H9 (cell line): Measurements from ENCODE around the gene KLHL13. TPM values are rescaled to one million over a fixed set of nuclear protein-coding genes. Genes with fewer than 3 reads are reported as not detected.
A peak's percentile ranks its signal among the peaks of the same experiment; 100 is the strongest.

Source experiments
- DNase-seq: peaks from one replicate; pipeline ENCODE4 v3.0.0-alpha.2; 2017
- H2AFZ ChIP-seq: one replicate; pipeline ENCODE4 v1.6.1; 2013; ENCODE audit warnings: mild to moderate bottlenecking, low read length, control low read depth, moderate library complexity
- H2AK5ac ChIP-seq: 2 replicates; pipeline ENCODE4 v1.6.1; 2013; ENCODE audit warnings: low read length, control low read depth, mixed read lengths; ENCODE audit not compliant: insufficient read length
- H2BK120ac ChIP-seq: one replicate; pipeline ENCODE4 v1.6.1; 2013; ENCODE audit warnings: low read depth, mild to moderate bottlenecking, low read length, control low read depth, inconsistent platforms; ENCODE audit not compliant: poor library complexity, severe bottlenecking
- H2BK12ac ChIP-seq: 2 replicates; pipeline ENCODE4 v1.6.1; 2013; ENCODE audit warnings: low read length, control low read depth, mixed read lengths, low read depth; ENCODE audit not compliant: insufficient read length
- H2BK15ac ChIP-seq: 2 replicates; pipeline ENCODE4 v1.6.1; 2013; ENCODE audit warnings: low read depth, low read length, control low read depth
- H2BK20ac ChIP-seq: one replicate; pipeline ENCODE4 v1.6.1; 2013; ENCODE audit warnings: low read depth, mild to moderate bottlenecking, low read length, control low read depth, inconsistent platforms; ENCODE audit not compliant: poor library complexity, severe bottlenecking
- H2BK5ac ChIP-seq: 2 replicates; pipeline ENCODE4 v1.6.1; 2013; ENCODE audit warnings: low read length, control low read depth, mixed read lengths; ENCODE audit not compliant: insufficient read length
- H3K14ac ChIP-seq: 2 replicates; pipeline ENCODE4 v1.6.1; 2013; ENCODE audit warnings: low read length, control low read depth; ENCODE audit not compliant: insufficient read depth
- H3K18ac ChIP-seq: 2 replicates; pipeline ENCODE4 v1.6.1; 2013; ENCODE audit warnings: low read depth, mild to moderate bottlenecking, mixed read lengths, low read length, control low read depth; ENCODE audit not compliant: insufficient read length
- H3K23ac ChIP-seq: 2 replicates; pipeline ENCODE4 v1.6.1; 2013; ENCODE audit warnings: low read length, control low read depth, mixed read lengths, low read depth; ENCODE audit not compliant: insufficient read length
- H3K23me2 ChIP-seq: 2 replicates; pipeline ENCODE4 v1.6.1; 2013; ENCODE audit warnings: low read depth, mild to moderate bottlenecking, mixed read lengths, low read length, control low read depth; ENCODE audit not compliant: insufficient read length, poor library complexity, severe bottlenecking
- H3K27ac ChIP-seq: 2 replicates; pipeline ENCODE4 v1.5.1; 2013; ENCODE audit warnings: low read length, control low read depth, mixed read lengths, low read depth; ENCODE audit not compliant: insufficient read length
- H3K27me3 ChIP-seq: 2 replicates; pipeline ENCODE4 v1.6.1; 2013; ENCODE audit warnings: low read length, control low read depth, inconsistent platforms; ENCODE audit not compliant: insufficient read depth
- H3K4ac ChIP-seq: 2 replicates; pipeline ENCODE4 v1.6.1; 2013; ENCODE audit warnings: low read depth, mild to moderate bottlenecking, control low read depth, inconsistent platforms, low read length, moderate library complexity
- H3K4me1 ChIP-seq: 2 replicates; pipeline ENCODE4 v1.6.1; 2013; ENCODE audit warnings: low read length, control low read depth, inconsistent platforms; ENCODE audit not compliant: insufficient read depth
- H3K4me2 ChIP-seq: 2 replicates; pipeline ENCODE4 v1.6.1; 2013; ENCODE audit warnings: low read length, control low read depth, mixed read lengths; ENCODE audit not compliant: insufficient read length, insufficient read depth
- H3K56ac ChIP-seq: 2 replicates; pipeline ENCODE4 v1.6.1; 2013; ENCODE audit warnings: low read depth, mild to moderate bottlenecking, mixed read lengths, low read length, control low read depth; ENCODE audit not compliant: insufficient read length
- H3K79me1 ChIP-seq: 2 replicates; pipeline ENCODE4 v1.6.1; 2013; ENCODE audit warnings: low read depth, mild to moderate bottlenecking, moderate library complexity, low read length, control low read depth, inconsistent platforms; ENCODE audit not compliant: insufficient read depth, poor library complexity, severe bottlenecking
- H3K79me2 ChIP-seq: 2 replicates; pipeline ENCODE4 v1.6.1; 2013; ENCODE audit warnings: low read length, control low read depth, inconsistent platforms; ENCODE audit not compliant: insufficient read depth
- H3K9ac ChIP-seq: 2 replicates; pipeline ENCODE4 v1.6.1; 2013; ENCODE audit warnings: low read length, control low read depth, mixed read lengths; ENCODE audit not compliant: insufficient read length; ENCODE audit errors: extremely low read depth
- H3K9me3 ChIP-seq: one replicate; pipeline ENCODE4 v1.6.1; 2013; ENCODE audit warnings: low read depth, low read length, inconsistent platforms; ENCODE audit not compliant: control insufficient read depth
- H3T11ph ChIP-seq: one replicate; pipeline ENCODE4 v1.6.1; 2013; ENCODE audit warnings: mild to moderate bottlenecking, low read length, control low read depth, inconsistent platforms
- H4K20me1 ChIP-seq: one replicate; pipeline ENCODE4 v1.6.1; 2013; ENCODE audit not compliant: control insufficient read depth, insufficient read length, insufficient read depth
- H4K5ac ChIP-seq: 2 replicates; pipeline ENCODE4 v1.6.1; 2013; ENCODE audit warnings: low read depth, mild to moderate bottlenecking, mixed read lengths, low read length, control low read depth; ENCODE audit not compliant: insufficient read length
- H4K8ac ChIP-seq: replicated peaks from 2 replicates; pipeline ENCODE4 v1.6.1; 2013; ENCODE audit warnings: low read length, control low read depth, mixed read lengths, low read depth; ENCODE audit not compliant: insufficient read length
- H4K91ac ChIP-seq: 2 replicates; pipeline ENCODE4 v1.6.1; 2013; ENCODE audit warnings: low read depth, mild to moderate bottlenecking, moderate library complexity, mixed read lengths, low read length, control low read depth; ENCODE audit not compliant: insufficient read length
- H3K27ac Mint-ChIP-seq, 3 experiments: 2 replicates in 2 of 3; 3 replicates in 1 of 3; pipeline ENCODE4 v1.8.0; 2020 to 2021; ENCODE audit warnings: mixed read lengths in 3 of 3, mild to moderate bottlenecking in 1 of 3, moderate library complexity in 1 of 3
- H3K27me3 Mint-ChIP-seq: 2 replicates; pipeline ENCODE4 v1.8.0; 2021; ENCODE audit warnings: low read depth, mild to moderate bottlenecking, moderate library complexity, mixed read lengths
- H3K36me3 Mint-ChIP-seq, 3 experiments: 2 replicates in 2 of 3; 3 replicates in 1 of 3; pipeline ENCODE4 v1.8.0; 2020 to 2021; ENCODE audit warnings: low read depth in 3 of 3, mixed read lengths in 3 of 3; ENCODE audit not compliant: insufficient read depth in 1 of 3
- H3K4me1 Mint-ChIP-seq, 2 experiments: 2 replicates each; pipeline ENCODE4 v1.8.0; 2020; ENCODE audit warnings: mixed read lengths in 2 of 2
- H3K4me3 Mint-ChIP-seq, 2 experiments: 2 replicates in 1 of 2; 3 replicates in 1 of 2; pipeline ENCODE4 v1.8.0; 2020 to 2021; ENCODE audit warnings: mild to moderate bottlenecking in 2 of 2, mixed read lengths in 2 of 2, moderate library complexity in 1 of 2
- H3K9me3 Mint-ChIP-seq, 2 experiments: 2 replicates in 1 of 2; 3 replicates in 1 of 2; pipeline ENCODE4 v1.8.0; 2020; ENCODE audit warnings: mild to moderate bottlenecking in 2 of 2, mixed read lengths in 2 of 2, moderate library complexity in 1 of 2
- WGBS: extraction: QIAGEN DNeasy Blood & Tissue Kit; methylation state at CpG from one replicate; pipeline ENCODE4 v1.1.7; 2013; ENCODE audit warnings: missing lambda C conversion rate, low lambda C conversion rate, mixed read lengths; ENCODE audit not compliant: insufficient read length; ENCODE audit errors: extremely low coverage; 5-methylcytosine and 5-hydroxymethylcytosine counted together
- total RNA-seq: library from RNA; stranded (reverse); gene quantifications from 2 replicates; pipeline ENCODE4 v1.2.1, GENCODE V29; 2021
- TF ChIP-seq, protein P1 (sequence below): fragments of 200-600 bp; sonication (generic); conservative IDR thresholded peaks from 3 replicates; pipeline ENCODE4 v1.8.0; 2021; ENCODE audit warnings: antibody characterized with exemption, mild to moderate bottlenecking

KLHL13 gene
- total RNA-seq, 1 experiment from 2014 or later: 4.1 TPM

DNA sequence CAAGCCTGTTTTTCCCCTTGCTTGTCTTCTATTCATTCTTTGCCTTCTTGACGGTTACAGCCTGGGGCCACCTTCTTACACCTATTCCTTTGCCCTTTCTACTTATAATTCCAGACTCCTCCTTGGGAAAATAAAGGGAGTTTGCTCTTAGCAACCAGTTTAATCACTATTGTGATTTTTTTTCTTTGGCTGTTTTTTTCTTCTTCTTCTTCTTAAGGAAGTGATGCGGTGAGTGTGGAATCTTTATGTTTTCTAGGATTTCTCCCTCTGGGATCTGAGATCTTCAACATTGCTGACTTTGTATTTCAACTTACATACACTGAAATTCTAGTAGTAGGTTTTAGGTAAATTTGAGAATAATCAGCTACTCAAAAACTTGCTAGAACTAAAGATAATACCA lies 1.1 kb upstream of the KLHL13 start:
- Mint-ChIP-seq H3K4me3 (peak overlapping the region; percentile 64 to 76), H3K27ac (no peak overlapping the region), H3K4me1 (peaks cover 6 to 15% of the 10 kb centered on the region in 2 experiments; a peak in 3 of 4 replicates), H3K36me3 (no peaks in the 10 kb centered on the region; a peak in 2 of 7 replicates), H3K27me3 (peaks cover 32% of the 10 kb centered on the region), H3K9me3 (peaks cover 7 to 51% of the 10 kb centered on the region in 2 experiments; a peak in 4 of 5 replicates)
- H4K8ac ChIP-seq: no peak overlapping the region
- H2AK5ac ChIP-seq: no peak overlapping the region
- no peak overlapping the region for H2BK20ac ChIP-seq
- H3K23ac ChIP-seq: no peak overlapping the region
- H3K79me1 ChIP-seq: no peaks in the 10 kb centered on the region
- H3K14ac ChIP-seq: no peak overlapping the region
- H4K20me1 ChIP-seq: no peaks in the 10 kb centered on the region
- no peak overlapping the region for H2BK15ac ChIP-seq
- no peaks in the 10 kb centered on the region for H3K9me3 ChIP-seq
- H3K56ac ChIP-seq: no peak overlapping the region
- no peak overlapping the region for H3K4me2 ChIP-seq
- H3K18ac ChIP-seq: no peak overlapping the region
- no CpG with 5 or more reads among the region's 2 CpGs for WGBS
- H4K5ac ChIP-seq: no peak overlapping the region
- no peak overlapping the region for H3K27ac ChIP-seq
- no peak overlapping the region for H2BK12ac ChIP-seq
- no peak overlapping the region for H2AFZ ChIP-seq
- TF ChIP-seq, protein P1, sequence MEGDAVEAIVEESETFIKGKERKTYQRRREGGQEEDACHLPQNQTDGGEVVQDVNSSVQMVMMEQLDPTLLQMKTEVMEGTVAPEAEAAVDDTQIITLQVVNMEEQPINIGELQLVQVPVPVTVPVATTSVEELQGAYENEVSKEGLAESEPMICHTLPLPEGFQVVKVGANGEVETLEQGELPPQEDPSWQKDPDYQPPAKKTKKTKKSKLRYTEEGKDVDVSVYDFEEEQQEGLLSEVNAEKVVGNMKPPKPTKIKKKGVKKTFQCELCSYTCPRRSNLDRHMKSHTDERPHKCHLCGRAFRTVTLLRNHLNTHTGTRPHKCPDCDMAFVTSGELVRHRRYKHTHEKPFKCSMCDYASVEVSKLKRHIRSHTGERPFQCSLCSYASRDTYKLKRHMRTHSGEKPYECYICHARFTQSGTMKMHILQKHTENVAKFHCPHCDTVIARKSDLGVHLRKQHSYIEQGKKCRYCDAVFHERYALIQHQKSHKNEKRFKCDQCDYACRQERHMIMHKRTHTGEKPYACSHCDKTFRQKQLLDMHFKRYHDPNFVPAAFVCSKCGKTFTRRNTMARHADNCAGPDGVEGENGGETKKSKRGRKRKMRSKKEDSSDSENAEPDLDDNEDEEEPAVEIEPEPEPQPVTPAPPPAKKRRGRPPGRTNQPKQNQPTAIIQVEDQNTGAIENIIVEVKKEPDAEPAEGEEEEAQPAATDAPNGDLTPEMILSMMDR: no peak
- H3K27me3 ChIP-seq: no peaks in the 10 kb centered on the region
- H3K79me2 ChIP-seq: no peaks in the 10 kb centered on the region
- H3K23me2 ChIP-seq: peaks cover 8% of the 10 kb centered on the region
- H2BK5ac ChIP-seq: no peak overlapping the region
- H3K4me1 ChIP-seq: no peaks in the 10 kb centered on the region
- no peak overlapping the region for H3T11ph ChIP-seq
- H3K4ac ChIP-seq: no peak overlapping the region
- no peak overlapping the region for H2BK120ac ChIP-seq
- no peak overlapping the region for H4K91ac ChIP-seq
- no peak overlapping the region for H3K9ac ChIP-seq
- DNase-seq: no peak
